ENCODE results near the gene MAGEC1. TPM values are rescaled to one million over a fixed set of nuclear protein-coding genes. Genes with fewer than 3 reads are reported as not detected.

The MAGEC1 gene
- total RNA-seq, 1 experiment from 2014 or later = not detected

DNA sequence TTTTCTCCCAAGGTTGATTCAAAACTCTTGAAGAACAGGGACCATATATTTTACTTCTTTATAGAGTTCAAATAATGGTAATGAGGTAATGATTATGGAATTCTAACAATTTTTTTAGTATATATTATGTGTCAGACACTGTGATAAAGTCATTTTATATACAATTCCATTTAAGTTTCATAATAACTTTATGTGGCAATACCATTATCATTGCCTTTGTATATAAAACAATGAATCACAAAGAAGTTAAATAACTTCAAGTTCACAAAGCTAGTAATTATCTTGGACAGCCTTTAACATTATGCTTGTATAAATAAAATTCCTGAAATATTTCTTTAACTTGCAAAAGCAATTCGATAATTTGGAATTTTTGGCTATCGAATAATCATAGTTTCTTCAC, 20.6 kb downstream of the MAGEC1 start:
- no peaks in the 10 kb centered on the region for H4K20me1 ChIP-seq (ENCODE audit: control insufficient read depth, insufficient read depth, insufficient read length)
- Mint-ChIP-seq H3K9me3 (peaks cover 57 to 67% of the 10 kb centered on the region in 2 experiments), H3K4me1 (no peaks in the 10 kb centered on the region), H3K27me3 (ENCODE audit: low read depth) (no peaks in the 10 kb centered on the region), H3K4me3 (no peak overlapping the region), H3K36me3 (ENCODE audit: insufficient read depth in 1 of 3, low read depth in 3 of 3) (no peaks in the 10 kb centered on the region; a peak in 1 of 7 replicates), H3K27ac (no peak overlapping the region)
- no peak overlapping the region for H2BK5ac ChIP-seq (ENCODE audit: insufficient read length, low read length)
- no peak overlapping the region for H3K27ac ChIP-seq (ENCODE audit: insufficient read length, low read depth, low read length)
- no peak for DNase-seq
- no peak overlapping the region for H2AFZ ChIP-seq (ENCODE audit: low read length)
- no peak overlapping the region for H2BK120ac ChIP-seq (ENCODE audit: low read depth, low read length, poor library complexity, severe bottlenecking)
- TF ChIP-seq, protein P1, sequence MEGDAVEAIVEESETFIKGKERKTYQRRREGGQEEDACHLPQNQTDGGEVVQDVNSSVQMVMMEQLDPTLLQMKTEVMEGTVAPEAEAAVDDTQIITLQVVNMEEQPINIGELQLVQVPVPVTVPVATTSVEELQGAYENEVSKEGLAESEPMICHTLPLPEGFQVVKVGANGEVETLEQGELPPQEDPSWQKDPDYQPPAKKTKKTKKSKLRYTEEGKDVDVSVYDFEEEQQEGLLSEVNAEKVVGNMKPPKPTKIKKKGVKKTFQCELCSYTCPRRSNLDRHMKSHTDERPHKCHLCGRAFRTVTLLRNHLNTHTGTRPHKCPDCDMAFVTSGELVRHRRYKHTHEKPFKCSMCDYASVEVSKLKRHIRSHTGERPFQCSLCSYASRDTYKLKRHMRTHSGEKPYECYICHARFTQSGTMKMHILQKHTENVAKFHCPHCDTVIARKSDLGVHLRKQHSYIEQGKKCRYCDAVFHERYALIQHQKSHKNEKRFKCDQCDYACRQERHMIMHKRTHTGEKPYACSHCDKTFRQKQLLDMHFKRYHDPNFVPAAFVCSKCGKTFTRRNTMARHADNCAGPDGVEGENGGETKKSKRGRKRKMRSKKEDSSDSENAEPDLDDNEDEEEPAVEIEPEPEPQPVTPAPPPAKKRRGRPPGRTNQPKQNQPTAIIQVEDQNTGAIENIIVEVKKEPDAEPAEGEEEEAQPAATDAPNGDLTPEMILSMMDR (conservative IDR thresholded peaks at IDR 0.05) = no peak
- H3K4me2 ChIP-seq (ENCODE audit: insufficient read depth, insufficient read length, low read length) = no peak overlapping the region
- no peak overlapping the region for H3K56ac ChIP-seq (ENCODE audit: insufficient read length, low read depth, low read length)
- no CpG with 5 or more reads among the region's 2 CpGs for WGBS (ENCODE audit: extremely low coverage, insufficient read length, low lambda C conversion rate)
- H4K5ac ChIP-seq (ENCODE audit: insufficient read length, low read depth, low read length) = no peak overlapping the region
- no peak overlapping the region for H2AK5ac ChIP-seq (ENCODE audit: insufficient read length, low read length)
- H2BK12ac ChIP-seq (ENCODE audit: insufficient read length, low read depth, low read length) = no peak overlapping the region
- no peak overlapping the region for H3T11ph ChIP-seq (ENCODE audit: low read length)
- no peaks in the 10 kb centered on the region for H3K27me3 ChIP-seq (ENCODE audit: insufficient read depth, low read length)
- H3K4me1 ChIP-seq (ENCODE audit: insufficient read depth, low read length) = no peaks in the 10 kb centered on the region
- H3K4ac ChIP-seq (ENCODE audit: low read depth, low read length) = no peak overlapping the region
- no peak overlapping the region for H3K18ac ChIP-seq (ENCODE audit: insufficient read length, low read depth, low read length)
- H3K23me2 ChIP-seq (ENCODE audit: insufficient read length, low read depth, low read length, poor library complexity, severe bottlenecking) = no peaks in the 10 kb centered on the region
- no peak overlapping the region for H3K23ac ChIP-seq (ENCODE audit: insufficient read length, low read depth, low read length)
- H3K79me1 ChIP-seq (ENCODE audit: insufficient read depth, low read depth, low read length, poor library complexity, severe bottlenecking) = no peaks in the 10 kb centered on the region
- no peak overlapping the region for H3K9ac ChIP-seq (ENCODE audit: extremely low read depth, insufficient read length, low read length)
- no peak overlapping the region for H3K14ac ChIP-seq (ENCODE audit: insufficient read depth, low read length)
- no peak overlapping the region for H4K91ac ChIP-seq (ENCODE audit: insufficient read length, low read depth, low read length)
- H2BK20ac ChIP-seq (ENCODE audit: low read depth, low read length, poor library complexity, severe bottlenecking) = no peak overlapping the region
- H2BK15ac ChIP-seq (ENCODE audit: low read depth, low read length) = no peak overlapping the region
- no peak overlapping the region for H4K8ac ChIP-seq (replicated peaks; ENCODE audit: insufficient read length, low read depth, low read length)
- no peaks in the 10 kb centered on the region for H3K79me2 ChIP-seq (ENCODE audit: insufficient read depth, low read length)
- peaks cover 5% of the 10 kb centered on the region for H3K9me3 ChIP-seq (ENCODE audit: control insufficient read depth, low read depth, low read length)

Measured in H9 (cell line).